BJ (cell line): ENCODE data around the gene RCCD1. TPM values are rescaled to one million over a fixed set of nuclear protein-coding genes. Genes with fewer than 3 reads are reported as not detected.

Source experiments
- CTCF ChIA-PET: fragments of 350-600 bp; formaldehyde crosslinking; extraction: SDS; loops from one replicate; lab custom pipeline; 2021; ENCODE audit warnings: antibody characterized with exemption, inconsistent platforms; lab: Yijun Ruan, JAX
- POLR2A ChIA-PET: fragments of 300-600 bp; sonication (Branson Sonifier 250); formaldehyde crosslinking; extraction: SDS; loops from one replicate; lab custom pipeline; 2021; ENCODE audit warnings: antibody characterized with exemption; lab: Charles Lee
- DNase-seq: peaks from one replicate; pipeline ENCODE4 v3.0.0-alpha.2; 2011; ENCODE audit warnings: low read depth
- H3K27me3 ChIP-seq: 2 replicates; pipeline ENCODE4 v1.6.0; 2011; ENCODE audit warnings: low read length; ENCODE audit not compliant: control insufficient read depth, insufficient read depth
- H3K36me3 ChIP-seq: 2 replicates; pipeline ENCODE4 v1.5.1; 2011; ENCODE audit warnings: low read length; ENCODE audit not compliant: control insufficient read depth, insufficient read depth
- H3K4me3 ChIP-seq: 2 replicates; pipeline ENCODE4 v1.5.1; 2011; ENCODE audit warnings: low read depth, mild to moderate bottlenecking, control low read depth, low read length
- polyA plus RNA-seq: library from polyadenylated mRNA; depleted of rRNA; stranded (reverse); fragments of >200 nt; gene quantifications from 2 replicates; pipeline ENCODE4 v1.2.3, GENCODE V29; 2011
- TF ChIP-seq, protein P1 (sequence below): IDR thresholded peaks from 2 replicates; pipeline ENCODE4 v1.5.1; 2011; ENCODE audit warnings: low read depth, mild to moderate bottlenecking, control low read depth, inconsistent platforms, low read length, moderate library complexity; ENCODE audit not compliant: insufficient read depth

RCCD1 gene
- polyA plus RNA-seq, 1 experiment: 9.6 TPM

DNA sequence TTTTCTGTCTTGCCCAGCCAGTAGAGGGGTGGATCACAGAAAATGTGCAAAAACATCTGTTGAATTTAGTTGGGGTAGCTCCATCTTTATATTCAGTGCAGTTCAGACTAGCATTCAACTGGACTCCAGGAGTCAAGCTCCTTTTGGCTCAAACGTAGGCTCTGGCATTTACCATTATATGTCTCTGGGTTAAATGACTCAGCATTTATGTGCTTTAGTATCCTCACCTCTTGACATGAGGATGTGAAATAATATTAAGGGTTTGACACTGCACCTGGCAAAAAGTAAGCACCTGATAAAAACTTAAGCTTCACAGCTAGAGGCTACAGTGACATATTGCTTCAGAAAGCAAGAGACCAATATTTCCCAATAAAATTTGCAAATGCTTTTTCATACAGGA is 24.9 kb downstream of the RCCD1 start:
- Histone ChIP-seq H3K27me3 (no peaks in the 10 kb centered on the region), H3K4me3 (no peak overlapping the region), H3K36me3 (no peaks in the 10 kb centered on the region)
- TF ChIP-seq, protein P1, sequence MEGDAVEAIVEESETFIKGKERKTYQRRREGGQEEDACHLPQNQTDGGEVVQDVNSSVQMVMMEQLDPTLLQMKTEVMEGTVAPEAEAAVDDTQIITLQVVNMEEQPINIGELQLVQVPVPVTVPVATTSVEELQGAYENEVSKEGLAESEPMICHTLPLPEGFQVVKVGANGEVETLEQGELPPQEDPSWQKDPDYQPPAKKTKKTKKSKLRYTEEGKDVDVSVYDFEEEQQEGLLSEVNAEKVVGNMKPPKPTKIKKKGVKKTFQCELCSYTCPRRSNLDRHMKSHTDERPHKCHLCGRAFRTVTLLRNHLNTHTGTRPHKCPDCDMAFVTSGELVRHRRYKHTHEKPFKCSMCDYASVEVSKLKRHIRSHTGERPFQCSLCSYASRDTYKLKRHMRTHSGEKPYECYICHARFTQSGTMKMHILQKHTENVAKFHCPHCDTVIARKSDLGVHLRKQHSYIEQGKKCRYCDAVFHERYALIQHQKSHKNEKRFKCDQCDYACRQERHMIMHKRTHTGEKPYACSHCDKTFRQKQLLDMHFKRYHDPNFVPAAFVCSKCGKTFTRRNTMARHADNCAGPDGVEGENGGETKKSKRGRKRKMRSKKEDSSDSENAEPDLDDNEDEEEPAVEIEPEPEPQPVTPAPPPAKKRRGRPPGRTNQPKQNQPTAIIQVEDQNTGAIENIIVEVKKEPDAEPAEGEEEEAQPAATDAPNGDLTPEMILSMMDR: no peak
- CTCF ChIA-PET: interaction anchor here (0.8 to 4.2 kb wide), 4 partner anchors 19 to 48 kb away, joined by 3 to 25 read pairs (median 6); partner anchors contain the start of gene UNC45A
- DNase-seq: no peak
- POLR2A ChIA-PET: no interaction called here

DNA sequence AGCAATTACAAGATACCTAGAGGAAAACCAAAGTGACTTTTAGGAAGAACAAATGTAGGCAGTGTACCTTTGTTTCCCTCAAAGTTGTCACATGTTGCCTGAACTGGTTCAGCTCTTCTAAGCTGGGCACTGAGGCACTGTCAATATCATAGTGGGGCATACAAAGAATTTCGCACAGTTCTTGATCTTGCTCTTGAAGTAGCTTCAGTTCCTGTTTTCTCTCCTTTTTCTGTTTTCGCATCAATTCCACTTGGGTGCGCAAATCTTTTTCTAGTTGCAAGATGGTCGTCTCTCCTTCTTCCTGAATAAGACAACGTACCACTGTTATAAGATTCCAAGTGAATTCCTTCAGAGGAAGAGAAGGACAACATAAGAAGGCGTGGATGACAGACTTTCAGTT is 27.0 kb downstream of the RCCD1 start:
- Histone ChIP-seq H3K36me3 (no peaks in the 10 kb centered on the region), H3K27me3 (no peaks in the 10 kb centered on the region), H3K4me3 (no peak overlapping the region)
- no peak for DNase-seq
- CTCF ChIA-PET: interaction anchor here (8.5 kb wide), 1 partner anchor 25 kb away, joined by 84 read pairs; the partner anchor contains the start of gene RCCD1
- POLR2A ChIA-PET: no interaction called here
- TF ChIP-seq, protein P1: no peak

DNA sequence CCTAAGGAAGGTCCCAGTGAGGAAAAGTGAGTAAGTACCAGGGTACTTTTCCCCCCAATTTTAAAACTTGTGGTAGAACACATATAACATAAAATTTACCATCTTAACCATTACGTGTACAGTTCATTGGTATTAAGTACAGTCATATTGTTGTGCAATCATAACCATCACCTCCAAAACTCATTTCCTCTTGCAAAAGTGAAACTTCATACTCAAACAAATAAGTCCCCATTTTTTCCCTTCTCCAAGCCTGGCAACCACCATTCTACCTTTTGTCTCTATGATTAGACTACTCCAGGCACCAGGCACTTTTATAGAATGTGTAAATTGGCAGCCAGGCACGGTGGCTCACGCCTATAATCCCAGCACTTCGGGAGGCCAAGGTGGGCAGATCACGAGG is 27.5 kb downstream of the RCCD1 start:
- ChIA-PET POLR2A (no interaction called here), CTCF (interaction anchor here (2.0 to 8.5 kb wide), 2 partner anchors 25 to 49 kb away, joined by 7 to 84 read pairs; partner anchors contain the start of genes HDDC3 and RCCD1)
- Histone ChIP-seq H3K36me3 (no peaks in the 10 kb centered on the region), H3K27me3 (no peaks in the 10 kb centered on the region), H3K4me3 (no peak overlapping the region)
- DNase-seq: no peak
- TF ChIP-seq, protein P1: no peak

DNA sequence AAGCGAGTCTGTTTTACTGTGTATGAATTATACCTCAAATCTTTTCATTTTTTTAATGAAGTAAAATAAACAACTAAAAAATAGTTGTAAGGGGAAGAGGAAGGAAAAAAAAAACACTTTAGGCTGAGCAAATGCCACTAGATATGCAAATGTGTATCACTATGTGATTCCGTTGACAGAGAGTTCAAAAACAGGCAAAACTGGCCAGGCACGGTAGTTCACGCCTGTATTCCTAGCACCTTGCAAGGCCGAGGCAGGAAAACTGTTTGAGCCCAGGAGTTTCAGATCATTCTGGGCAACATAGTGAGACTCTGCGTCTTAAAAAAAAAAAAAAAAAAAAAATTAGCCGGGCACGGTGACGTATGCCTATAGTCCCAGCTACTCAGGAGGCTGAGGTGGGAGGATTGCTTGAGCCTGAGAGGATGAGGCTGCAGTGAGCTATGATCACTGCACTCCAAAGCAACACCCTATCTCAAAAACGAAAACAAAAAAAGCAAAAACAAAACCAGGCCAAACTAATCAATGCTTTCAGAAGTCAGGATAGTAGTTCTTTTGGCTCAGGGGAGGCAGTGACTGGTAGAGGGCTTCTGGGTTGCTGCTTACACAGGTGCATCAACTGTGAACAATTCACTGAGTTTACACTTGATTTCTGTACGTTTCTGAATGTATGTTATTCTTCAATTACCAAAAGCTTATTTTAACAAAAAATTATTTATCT is 32.3 kb downstream of the RCCD1 start:
- Histone ChIP-seq H3K27me3 (no peaks in the 10 kb centered on the region), H3K36me3 (no peaks in the 10 kb centered on the region), H3K4me3 (no peak overlapping the region)
- ChIA-PET CTCF (interaction anchor here (1.6 to 8.5 kb wide), 3 partner anchors 30 to 63 kb away, joined by 7 to 84 read pairs (median 8); partner anchors contain the start of genes RCCD1 and UNC45A), POLR2A (interaction anchor here (0.6 kb wide), 1 partner anchor 30 kb away, joined by 3 read pairs; no protein-coding TSS in a partner anchor)
- TF ChIP-seq, protein P1: no peak
- no peak for DNase-seq

DNA sequence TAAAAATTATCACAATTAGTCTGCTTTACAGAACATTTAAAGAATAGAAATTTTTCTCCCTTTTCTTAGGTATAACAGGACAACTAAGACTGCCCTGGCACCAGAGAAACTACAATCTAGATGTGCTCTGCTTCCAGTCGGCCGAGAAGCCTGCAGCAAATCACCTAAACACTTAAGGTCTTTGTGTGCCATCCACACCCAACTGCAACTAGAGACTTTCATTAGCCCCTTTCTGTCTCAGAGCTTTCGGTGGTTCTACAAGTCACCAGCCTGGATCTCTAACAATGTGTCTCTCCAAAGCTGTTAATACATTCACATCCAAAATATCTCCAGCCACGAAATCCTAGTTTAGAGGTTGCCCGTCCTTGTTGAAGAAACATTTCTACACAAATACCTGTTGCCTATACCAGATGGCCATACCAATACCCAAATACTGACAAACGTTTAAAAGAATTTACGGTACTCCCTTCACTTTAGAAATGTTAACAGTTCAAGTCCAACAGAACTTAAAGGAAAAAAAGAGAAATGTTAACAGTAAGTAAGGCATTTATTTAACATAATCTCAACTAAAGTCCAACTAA is 33.0 kb downstream of the RCCD1 start:
- no peak overlapping the region for H3K4me3 ChIP-seq
- POLR2A ChIA-PET: no interaction called here
- no peak for DNase-seq

More for the DNA sequence above, 33.0 kb downstream of the RCCD1 start:
- CTCF ChIA-PET: interaction anchor here (1.0 to 8.5 kb wide), 4 partner anchors 31 to 62 kb away, joined by 3 to 84 read pairs (median 8); partner anchors contain the start of genes RCCD1 and UNC45A
- TF ChIP-seq, protein P1: no peak
- no peaks in the 10 kb centered on the region for H3K27me3 ChIP-seq
- H3K36me3 ChIP-seq: no peaks in the 10 kb centered on the region
